Testis (tissue), 2 donors: Measurements from ENCODE around the gene ABLIM3.

Source experiments
- CTCF ChIP-seq, 3 experiments: fragments of 450-650 bp in 2 of 3; fragments of 200-600 bp in 1 of 3; sonication (generic) in 1 of 3; IDR thresholded peaks; one replicate each; pipeline ENCODE4 v1.5.1; 2016 to 2019; ENCODE audit warnings: antibody characterized with exemption in 3 of 3, mild to moderate bottlenecking in 2 of 3, moderate library complexity in 1 of 3
- POLR2A ChIP-seq: fragments of 450-650 bp; IDR thresholded peaks from one replicate; pipeline ENCODE4 v1.6.1; 2017; ENCODE audit warnings: antibody characterized with exemption, mild to moderate bottlenecking, moderate library complexity

- no peak for TF ChIP-seq CTCF (IDR thresholded peaks at IDR 0.05)
- TF ChIP-seq POLR2A, result no peak
Measured at GRCh38 chr5:149099920-149100319, 41.4 kb upstream of the ABLIM3 start.
